Measurements from ENCODE around the gene PRKN.

PRKN gene

GRCh38 chr6:161308075-161308655 is 1419.4 kb downstream of the PRKN start:
- no peak for TF ChIP-seq CTCF (IDR thresholded peaks at IDR 0.05)

GRCh38 chr6:161305860-161306259 is 1421.7 kb downstream of the PRKN start:
- no peak for TF ChIP-seq CTCF (IDR thresholded peaks at IDR 0.05)

GRCh38 chr6:161303628-161304340 is 1423.8 kb downstream of the PRKN start:
- TF ChIP-seq CTCF (IDR thresholded peaks at IDR 0.05), result no peak

GRCh38 chr6:161302949-161303348 is 1424.6 kb downstream of the PRKN start:
- TF ChIP-seq CTCF (IDR thresholded peaks at IDR 0.05), result no peak

- TF ChIP-seq CTCF (IDR thresholded peaks at IDR 0.05), result no peak
Observed at GRCh38 chr6:161301338-161301737, 1426.2 kb downstream of the PRKN start.

GRCh38 chr6:161300823-161301222 is 1426.7 kb downstream of the PRKN start:
- no peak for TF ChIP-seq CTCF (IDR thresholded peaks at IDR 0.05)

DNA sequence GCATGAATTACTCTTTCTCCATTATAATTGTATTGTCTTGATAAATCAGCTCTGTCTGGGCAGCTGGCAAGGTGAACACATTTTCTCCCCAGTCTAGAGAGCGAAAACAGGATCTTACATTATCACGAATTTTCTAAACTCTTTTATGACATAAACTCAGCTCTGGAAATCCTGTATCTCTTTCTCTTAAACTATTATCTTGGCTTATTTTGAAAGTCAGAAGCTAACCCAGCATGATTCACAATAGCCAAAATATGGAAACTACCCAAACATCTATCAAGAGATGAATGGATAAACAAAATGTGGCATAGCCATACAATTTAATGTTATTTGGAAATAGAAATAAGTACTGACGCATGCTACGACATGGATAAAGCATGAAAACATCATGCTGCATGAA is 1427.8 kb downstream of the PRKN start:
- TF ChIP-seq CTCF (IDR thresholded peaks at IDR 0.05), result no peak

Measured in LNCAP (cell line).